Left forelimb (tissue), 1 donor: Measurements from ENCODE around the gene BBOF1.
"Not testable (repeated sequence)": the region's sequence is repeated elsewhere in the genome, so short reads cannot be mapped to it uniquely, and the experiment has no call there.

Source experiments
- DNase-seq: peaks from one replicate; pipeline ENCODE4 v3.0.0-alpha.2; 2018; ENCODE audit warnings: low spot score

Gene BBOF1

GRCh38 chr14:74018586-74019407 lies at the start of gene BBOF1, which contains the start of gene ENTPD5:
Gene BBOF1 (plus strand): TSS chr14:74019349. CDS start chr14:74019479, 130 bp downstream.
Gene ENTPD5 (minus strand): TSS chr14:74019288. CDS start chr14:73988102, 31,186 bp downstream.
- peak; percentile 88 for DNase-seq

- no peak for DNase-seq
Measured at GRCh38 chr14:73973497-73973896, 45.7 kb upstream of the BBOF1 start.

GRCh38 chr14:73976125-73976524 lies 43.0 kb upstream of the BBOF1 start:
- no peak for DNase-seq

- DNase-seq, result no peak
Measured at GRCh38 chr14:73977896-73978295, 41.3 kb upstream of the BBOF1 start.

GRCh38 chr14:73988065-73988464 lies 31.1 kb upstream of the BBOF1 start:
- no peak for DNase-seq

GRCh38 chr14:73988656-73989055 lies 30.5 kb upstream of the BBOF1 start:
- DNase-seq, result not testable (repeated sequence)

- DNase-seq, result no peak
Measured at GRCh38 chr14:73991092-73991491, 28.1 kb upstream of the BBOF1 start.

GRCh38 chr14:73994926-73995325 lies 24.2 kb upstream of the BBOF1 start:
- not testable (repeated sequence) for DNase-seq

GRCh38 chr14:73995977-73996378 lies 23.2 kb upstream of the BBOF1 start:
- no peak for DNase-seq

GRCh38 chr14:73996731-73997107 lies 22.4 kb upstream of the BBOF1 start:
- no peak for DNase-seq

- no peak for DNase-seq
Measured at GRCh38 chr14:73997108-73997943, 21.8 kb upstream of the BBOF1 start.

- no peak for DNase-seq
Measured at GRCh38 chr14:73997944-73998447, 21.2 kb upstream of the BBOF1 start.

- DNase-seq, result no peak
Measured at GRCh38 chr14:73998726-73999125, 20.4 kb upstream of the BBOF1 start.

GRCh38 chr14:74005664-74006063 lies 13.5 kb upstream of the BBOF1 start:
- DNase-seq, result not testable (repeated sequence)

- DNase-seq, result no peak
Measured at GRCh38 chr14:74008843-74009499, 10.2 kb upstream of the BBOF1 start.

GRCh38 chr14:74014299-74014698 lies 4.8 kb upstream of the BBOF1 start:
- no peak for DNase-seq

GRCh38 chr14:74015176-74015575 lies 4.0 kb upstream of the BBOF1 start:
- no peak for DNase-seq

- no peak for DNase-seq
Measured at GRCh38 chr14:74015963-74016362, 3.2 kb upstream of the BBOF1 start.

GRCh38 chr14:74018174-74018585 lies 969 bp upstream of the BBOF1 start:
- DNase-seq, result no peak

- DNase-seq, result no peak
Measured at GRCh38 chr14:74019408-74020137, 424 bp downstream of the BBOF1 start.

GRCh38 chr14:74022346-74022745 lies 3.2 kb downstream of the BBOF1 start:
- DNase-seq, result no peak
